ENCODE data around the gene MORN4.
"Not testable (repeated sequence)": the region's sequence is repeated elsewhere in the genome, so short reads cannot be mapped to it uniquely, and the experiment has no call there.

MORN4 gene

GRCh38 chr10:97640868-97641811 lies 7.8 kb upstream of the MORN4 start:
- DNase-seq, result peak; percentile 58 to 77 (median 68)

GRCh38 chr10:97640174-97640867 lies 7.0 kb upstream of the MORN4 start, which contains the start of gene PI4K2A:
Gene PI4K2A, plus strand, starts transcription at chr10:97640671. Its CDS starts 72 bp downstream, at chr10:97640743.
- peak; percentile 100 for DNase-seq

GRCh38 chr10:97639090-97639489 lies 5.8 kb upstream of the MORN4 start:
- not testable (repeated sequence) for DNase-seq

GRCh38 chr10:97635577-97635976 lies 2.3 kb upstream of the MORN4 start:
- no peak for DNase-seq

GRCh38 chr10:97633921-97634320 lies 621 bp upstream of the MORN4 start:
- peak in 2 of 3 donors; percentile 33 to 45 for DNase-seq

GRCh38 chr10:97631098-97631497 lies 2.2 kb downstream of the MORN4 start:
- no peak for DNase-seq

- DNase-seq, result no peak
Observed at GRCh38 chr10:97629289-97629688, 4.0 kb downstream of the MORN4 start.

GRCh38 chr10:97628228-97628627 lies 5.1 kb downstream of the MORN4 start:
- no peak for DNase-seq

GRCh38 chr10:97627731-97628130 lies 5.6 kb downstream of the MORN4 start:
- no peak for DNase-seq

GRCh38 chr10:97623277-97623676 lies 10.0 kb downstream of the MORN4 start:
- DNase-seq, result no peak

- no peak for DNase-seq
Observed at GRCh38 chr10:97618733-97619132, 14.6 kb downstream of the MORN4 start.

- no peak for DNase-seq
Observed at GRCh38 chr10:97618285-97618684, 15.0 kb downstream of the MORN4 start.

- DNase-seq, result peak; percentile 15 to 41 (median 37)
Observed at GRCh38 chr10:97612386-97612785, 20.9 kb downstream of the MORN4 start.

- no peak for DNase-seq
Observed at GRCh38 chr10:97611473-97611872, 21.8 kb downstream of the MORN4 start.

- DNase-seq, result no peak
Observed at GRCh38 chr10:97608991-97609561, 24.2 kb downstream of the MORN4 start.

GRCh38 chr10:97607095-97607636 lies 26.1 kb downstream of the MORN4 start:
- no peak for DNase-seq

GRCh38 chr10:97601268-97602215 lies 31.8 kb downstream of the MORN4 start:
- no peak for DNase-seq

- no peak for DNase-seq
Observed at GRCh38 chr10:97600616-97601015, 32.7 kb downstream of the MORN4 start.

- no peak for DNase-seq
Observed at GRCh38 chr10:97599272-97599619, 34.1 kb downstream of the MORN4 start.

- DNase-seq, result no peak
Observed at GRCh38 chr10:97598407-97599271, 34.7 kb downstream of the MORN4 start.

GRCh38 chr10:97597778-97598177 lies 35.5 kb downstream of the MORN4 start:
- DNase-seq, result no peak

All from suppressor macrophage treated with lipopolysaccharide for 1 hour (primary cell).